Lung (tissue), 12 donors: Measurements from ENCODE around the gene STK32B. TPM values are rescaled to one million over a fixed set of nuclear protein-coding genes. Genes with fewer than 3 reads are reported as not detected.

ENCODE experiments used
- ATAC-seq: fragments of 200-7000 bp; cut with Tn5 transposase; one replicate; pipeline ENCODE4 v1.9.1; 2020; ENCODE audit warnings: moderate number of reproducible peaks; ENCODE audit not compliant: insufficient read depth, low FRiP score
- DNase-seq, 3 donors: peaks; one replicate each; pipeline ENCODE4 v3.0.0-alpha.2; 2013 to 2017
- H3K27ac ChIP-seq, 2 donors: one replicate each; pipeline ENCODE4 v1.5.1; 2013; ENCODE audit warnings: mild to moderate bottlenecking in 2 of 2, moderate library complexity in 2 of 2, control low read depth in 1 of 2, inconsistent platforms in 1 of 2, low read depth in 1 of 2, low read length in 1 of 2
- H3K27me3 ChIP-seq, 3 donors: one replicate each; pipeline ENCODE4 v1.5.1; 2013; ENCODE audit warnings: low read length in 2 of 3; ENCODE audit not compliant: control insufficient read depth in 3 of 3, insufficient read depth in 3 of 3
- H3K36me3 ChIP-seq, 4 donors: one replicate each; pipeline ENCODE4 v1.5.1; 2013; ENCODE audit warnings: low read length in 4 of 4, mild to moderate bottlenecking in 1 of 4, moderate library complexity in 1 of 4; ENCODE audit not compliant: control insufficient read depth in 4 of 4, insufficient read depth in 4 of 4
- H3K4me1 ChIP-seq, 5 donors: one replicate each; pipeline ENCODE4 v1.5.1; 2013; ENCODE audit warnings: low read length in 5 of 5, mild to moderate bottlenecking in 2 of 5, moderate library complexity in 1 of 5; ENCODE audit not compliant: control insufficient read depth in 5 of 5, insufficient read depth in 5 of 5
- H3K4me3 ChIP-seq: one replicate; pipeline ENCODE4 v1.5.1; 2013; ENCODE audit warnings: mild to moderate bottlenecking, control low read depth, moderate library complexity
- H3K9ac ChIP-seq, 2 donors: one replicate each; pipeline ENCODE4 v1.5.1; 2013; ENCODE audit warnings: low read length in 2 of 2, control low read depth in 1 of 2; ENCODE audit not compliant: insufficient read depth in 1 of 2
- H3K9me3 ChIP-seq, 4 donors: one replicate each; pipeline ENCODE4 v1.5.1; 2013; ENCODE audit warnings: low read length in 3 of 4, mild to moderate bottlenecking in 1 of 4, moderate library complexity in 1 of 4; ENCODE audit not compliant: control insufficient read depth in 4 of 4, insufficient read depth in 3 of 4
- CTCF ChIP-seq: IDR thresholded peaks from 2 replicates; pipeline ENCODE4 v1.5.1; 2012; ENCODE audit warnings: mild to moderate bottlenecking; ENCODE audit errors: control extremely low read depth, extremely low read depth
- WGBS, 2 donors: extraction: QIAGEN DNeasy Blood & Tissue Kit; methylation state at CpG; one replicate each; pipeline ENCODE4 v1.1.7; 2013; 5-methylcytosine and 5-hydroxymethylcytosine counted together
- polyA plus RNA-seq, 2 donors: library from polyadenylated mRNA; stranded (reverse); fragments of 200-250 nt; gene quantifications; one replicate each; pipeline ENCODE4 v1.2.1, GENCODE V29; 2013
- total RNA-seq, 2 donors: library from RNA; depleted of rRNA in 1 of 2; stranded (reverse); fragments of >200 nt in 1 of 2; gene quantifications; one replicate each; pipeline ENCODE4 v1.2.1, GENCODE V29; 2014 to 2021
- donor health status: control.
- donor health status: control.
- donor health status: Bipolar disorder and iron deficiency.
- donor health status: healthy.
- donor health status: DM: yes; HTN: yes; CAD: no.

STK32B gene
- total and polyA plus RNA-seq, 4 donors = 0.29 to 2.2 (median 1.4) TPM

GRCh38 chr4:5463936-5464650, 412.8 kb downstream of the STK32B start:
- Histone ChIP-seq H3K27me3 (peaks cover 0 to 3% (median 0%) of the 10 kb centered on the region in 3 donors), H3K27ac (no peak overlapping the region), H3K9me3 (no peaks in the 10 kb centered on the region), H3K4me3 (no peak overlapping the region), H3K36me3 (no peaks in the 10 kb centered on the region), H3K9ac (no peak overlapping the region), H3K4me1 (peaks cover 0 to under 1% (median 0%) of the 10 kb centered on the region in 5 donors)
- no peak for DNase-seq
- ATAC-seq = no peak
- WGBS, 2 donors = 88% methylated on average over 15 of the region's 15 CpGs
- TF ChIP-seq CTCF = no peak

- H3K9ac ChIP-seq = no peak overlapping the region
- peaks cover 0 to 14% (median 0%) of the 10 kb centered on the region in 5 donors for H3K4me1 ChIP-seq
- H3K27me3 ChIP-seq = peaks cover 0 to 3% (median 0%) of the 10 kb centered on the region in 3 donors
- no peak overlapping the region for H3K4me3 ChIP-seq
- H3K27ac ChIP-seq = no peak overlapping the region
- ATAC-seq = no peak
- no peaks in the 10 kb centered on the region for H3K36me3 ChIP-seq
- no peak for DNase-seq
- no peaks in the 10 kb centered on the region for H3K9me3 ChIP-seq
- WGBS, 2 donors = 94 to 95% methylated on average over 4 of the region's 4 CpGs
- TF ChIP-seq CTCF = no peak
These were observed 414.2 kb downstream of the STK32B start for GRCh38 chr4:5465529-5465928.

- H3K4me1 ChIP-seq = peaks cover 0 to 17% (median 2%) of the 10 kb centered on the region in 5 donors
- ATAC-seq (no peak), DNase-seq (no peak)
- H3K9me3 ChIP-seq = no peaks in the 10 kb centered on the region
- no peak overlapping the region for H3K27ac ChIP-seq
- no peak overlapping the region for H3K9ac ChIP-seq
- H3K27me3 ChIP-seq = peaks cover 0 to 3% (median 0%) of the 10 kb centered on the region in 3 donors
- no peaks in the 10 kb centered on the region for H3K36me3 ChIP-seq
- 73 to 79% methylated on average over 9 of the region's 9 CpGs for WGBS, 2 donors
- no peak for TF ChIP-seq CTCF
- no peak overlapping the region for H3K4me3 ChIP-seq
These were observed 414.7 kb downstream of the STK32B start for GRCh38 chr4:5465956-5466355.
